ENCODE data around the gene SSPN. TPM values are rescaled to one million over a fixed set of nuclear protein-coding genes. Genes with fewer than 3 reads are reported as not detected.

SSPN gene
- total RNA-seq, 1 experiment from 2014 or later = 1.8 TPM

GRCh38 chr12:26279091-26279490 lies 83.7 kb downstream of the SSPN start (continued):
- TF ChIP-seq, protein P1, sequence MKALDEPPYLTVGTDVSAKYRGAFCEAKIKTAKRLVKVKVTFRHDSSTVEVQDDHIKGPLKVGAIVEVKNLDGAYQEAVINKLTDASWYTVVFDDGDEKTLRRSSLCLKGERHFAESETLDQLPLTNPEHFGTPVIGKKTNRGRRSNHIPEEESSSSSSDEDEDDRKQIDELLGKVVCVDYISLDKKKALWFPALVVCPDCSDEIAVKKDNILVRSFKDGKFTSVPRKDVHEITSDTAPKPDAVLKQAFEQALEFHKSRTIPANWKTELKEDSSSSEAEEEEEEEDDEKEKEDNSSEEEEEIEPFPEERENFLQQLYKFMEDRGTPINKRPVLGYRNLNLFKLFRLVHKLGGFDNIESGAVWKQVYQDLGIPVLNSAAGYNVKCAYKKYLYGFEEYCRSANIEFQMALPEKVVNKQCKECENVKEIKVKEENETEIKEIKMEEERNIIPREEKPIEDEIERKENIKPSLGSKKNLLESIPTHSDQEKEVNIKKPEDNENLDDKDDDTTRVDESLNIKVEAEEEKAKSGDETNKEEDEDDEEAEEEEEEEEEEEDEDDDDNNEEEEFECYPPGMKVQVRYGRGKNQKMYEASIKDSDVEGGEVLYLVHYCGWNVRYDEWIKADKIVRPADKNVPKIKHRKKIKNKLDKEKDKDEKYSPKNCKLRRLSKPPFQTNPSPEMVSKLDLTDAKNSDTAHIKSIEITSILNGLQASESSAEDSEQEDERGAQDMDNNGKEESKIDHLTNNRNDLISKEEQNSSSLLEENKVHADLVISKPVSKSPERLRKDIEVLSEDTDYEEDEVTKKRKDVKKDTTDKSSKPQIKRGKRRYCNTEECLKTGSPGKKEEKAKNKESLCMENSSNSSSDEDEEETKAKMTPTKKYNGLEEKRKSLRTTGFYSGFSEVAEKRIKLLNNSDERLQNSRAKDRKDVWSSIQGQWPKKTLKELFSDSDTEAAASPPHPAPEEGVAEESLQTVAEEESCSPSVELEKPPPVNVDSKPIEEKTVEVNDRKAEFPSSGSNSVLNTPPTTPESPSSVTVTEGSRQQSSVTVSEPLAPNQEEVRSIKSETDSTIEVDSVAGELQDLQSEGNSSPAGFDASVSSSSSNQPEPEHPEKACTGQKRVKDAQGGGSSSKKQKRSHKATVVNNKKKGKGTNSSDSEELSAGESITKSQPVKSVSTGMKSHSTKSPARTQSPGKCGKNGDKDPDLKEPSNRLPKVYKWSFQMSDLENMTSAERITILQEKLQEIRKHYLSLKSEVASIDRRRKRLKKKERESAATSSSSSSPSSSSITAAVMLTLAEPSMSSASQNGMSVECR (CRISPR knock-in tag; IDR thresholded peaks at IDR 0.05; ENCODE audit: borderline replicate concordance) = no peak
- TF ChIP-seq ATF1 (CRISPR knock-in tag; IDR thresholded peaks at IDR 0.05) = no peak
- TF ChIP-seq SMAD3 (CRISPR knock-in tag; IDR thresholded peaks at IDR 0.05; ENCODE audit: borderline replicate concordance) = no peak
- TF ChIP-seq CBFB (CRISPR knock-in tag; IDR thresholded peaks at IDR 0.05; ENCODE audit: low read depth) = no peak
- TF ChIP-seq JUN (CRISPR knock-in tag; IDR thresholded peaks at IDR 0.05) = no peak
- TF ChIP-seq IRF2 (CRISPR knock-in tag; IDR thresholded peaks at IDR 0.05; ENCODE audit: borderline replicate concordance, low read depth) = no peak

GRCh38 chr12:26279908-26280307 lies 84.5 kb downstream of the SSPN start:
- CTCF ChIA-PET = no interaction called here
- H3K9me3 Mint-ChIP-seq = no peaks in the 10 kb centered on the region
- POLR2A ChIA-PET = no interaction called here

More at GRCh38 chr12:26279908-26280307, 84.5 kb downstream of the SSPN start:
- peaks cover 11% of the 10 kb centered on the region for H3K4me1 Mint-ChIP-seq
- no peak overlapping the region for H3K27ac Mint-ChIP-seq
- TF ChIP-seq ESRRA (CRISPR knock-in tag; IDR thresholded peaks at IDR 0.05; ENCODE audit: borderline replicate concordance) (no peak), OVOL2 (CRISPR knock-in tag; IDR thresholded peaks at IDR 0.05; ENCODE audit: borderline replicate concordance) (no peak), ZNF423 (CRISPR knock-in tag; IDR thresholded peaks at IDR 0.05) (no peak), FOXK1 (CRISPR knock-in tag; IDR thresholded peaks at IDR 0.05) (no peak), TEAD1 (CRISPR knock-in tag; IDR thresholded peaks at IDR 0.05) (no peak), ZNF532 (CRISPR knock-in tag; IDR thresholded peaks at IDR 0.05; ENCODE audit: borderline replicate concordance) (no peak), ZSCAN18 (CRISPR knock-in tag; IDR thresholded peaks at IDR 0.05) (no peak), MYBL2 (CRISPR knock-in tag; IDR thresholded peaks at IDR 0.05) (no peak)
- TF ChIP-seq, protein P2, sequence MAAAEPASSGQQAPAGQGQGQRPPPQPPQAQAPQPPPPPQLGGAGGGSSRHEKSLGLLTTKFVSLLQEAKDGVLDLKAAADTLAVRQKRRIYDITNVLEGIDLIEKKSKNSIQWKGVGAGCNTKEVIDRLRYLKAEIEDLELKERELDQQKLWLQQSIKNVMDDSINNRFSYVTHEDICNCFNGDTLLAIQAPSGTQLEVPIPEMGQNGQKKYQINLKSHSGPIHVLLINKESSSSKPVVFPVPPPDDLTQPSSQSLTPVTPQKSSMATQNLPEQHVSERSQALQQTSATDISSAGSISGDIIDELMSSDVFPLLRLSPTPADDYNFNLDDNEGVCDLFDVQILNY (CRISPR knock-in tag; IDR thresholded peaks at IDR 0.05) = no peak
- no peak for DNase-seq (ENCODE audit: low spot score)
- H3K4me3 Mint-ChIP-seq = no peak overlapping the region
- no peaks in the 10 kb centered on the region for H3K36me3 Mint-ChIP-seq
- no peaks in the 10 kb centered on the region for H3K27me3 Mint-ChIP-seq (ENCODE audit: low read depth)
- ATAC-seq = no peak
